Stimulated activated CD4-positive, alpha-beta T cell treated with anti-CD3 and anti-CD28 coated beads, Interleukin-1b, Interleukin-23, amount 100 ng/mL, for 24 hours (primary cell): Measurements from ENCODE around the gene RASA2.
"Not testable (repeated sequence)": the region's sequence is repeated elsewhere in the genome, so short reads cannot be mapped to it uniquely, and the experiment has no call there.

Experiments used
- DNase-seq, 4 experiments: peaks; one replicate each; pipeline ENCODE4 v3.0.0-alpha.2; 2020; ENCODE audit warnings: low read depth in 4 of 4, low spot score in 1 of 4

The RASA2 gene

DNA sequence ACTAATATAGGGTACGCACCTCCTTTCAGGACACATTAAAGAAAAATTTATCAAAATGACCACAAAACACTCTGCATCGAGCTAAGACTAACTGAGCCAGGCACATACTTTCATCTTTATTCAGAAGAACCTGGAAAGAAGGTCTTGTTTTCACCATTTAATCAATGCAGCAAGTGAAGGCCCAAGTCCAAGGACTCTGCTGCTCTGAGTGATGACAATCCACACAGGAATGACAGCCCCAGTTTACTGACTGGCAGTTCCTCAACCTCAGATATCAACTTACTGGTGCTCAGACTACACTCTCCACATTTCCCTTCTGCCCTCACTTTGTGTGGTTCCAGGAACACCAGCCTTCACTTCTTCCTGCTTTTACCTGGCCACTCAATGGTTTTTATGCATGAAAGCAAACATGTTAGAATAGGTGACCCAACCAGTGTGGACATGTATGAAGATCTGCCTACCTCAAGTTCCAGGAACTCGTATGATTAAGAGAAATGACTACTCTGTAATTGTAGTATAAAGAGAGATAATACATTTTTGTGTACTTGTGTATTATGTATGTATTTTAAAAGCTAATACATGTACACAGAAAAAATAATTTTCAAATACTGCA is 29.1 kb upstream of the RASA2 start:
- no peak for DNase-seq

DNA sequence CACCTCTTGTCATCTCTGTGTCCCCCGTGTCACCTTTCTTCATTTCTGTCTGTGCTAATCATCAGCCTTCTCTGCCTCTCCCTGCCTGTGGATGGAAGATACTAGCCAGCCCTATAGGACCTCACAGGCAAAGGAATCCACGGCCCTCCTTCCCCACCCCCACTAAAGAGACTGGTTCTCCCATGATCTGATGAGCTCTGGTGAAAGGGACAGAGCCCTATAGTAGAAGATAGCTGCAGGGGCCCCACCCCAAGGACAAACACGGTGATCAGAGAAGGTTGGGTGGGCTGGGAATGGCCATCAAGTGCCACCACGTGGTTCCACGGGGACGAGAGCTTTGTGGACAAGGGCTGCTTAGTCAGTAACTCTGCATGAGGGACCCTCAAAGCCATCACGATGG is 27.8 kb upstream of the RASA2 start:
- no peak for DNase-seq

GRCh38 chr3:141460097-141460704 is 26.6 kb upstream of the RASA2 start:
- peak; percentile 83 to 86 (median 84) for DNase-seq

DNA sequence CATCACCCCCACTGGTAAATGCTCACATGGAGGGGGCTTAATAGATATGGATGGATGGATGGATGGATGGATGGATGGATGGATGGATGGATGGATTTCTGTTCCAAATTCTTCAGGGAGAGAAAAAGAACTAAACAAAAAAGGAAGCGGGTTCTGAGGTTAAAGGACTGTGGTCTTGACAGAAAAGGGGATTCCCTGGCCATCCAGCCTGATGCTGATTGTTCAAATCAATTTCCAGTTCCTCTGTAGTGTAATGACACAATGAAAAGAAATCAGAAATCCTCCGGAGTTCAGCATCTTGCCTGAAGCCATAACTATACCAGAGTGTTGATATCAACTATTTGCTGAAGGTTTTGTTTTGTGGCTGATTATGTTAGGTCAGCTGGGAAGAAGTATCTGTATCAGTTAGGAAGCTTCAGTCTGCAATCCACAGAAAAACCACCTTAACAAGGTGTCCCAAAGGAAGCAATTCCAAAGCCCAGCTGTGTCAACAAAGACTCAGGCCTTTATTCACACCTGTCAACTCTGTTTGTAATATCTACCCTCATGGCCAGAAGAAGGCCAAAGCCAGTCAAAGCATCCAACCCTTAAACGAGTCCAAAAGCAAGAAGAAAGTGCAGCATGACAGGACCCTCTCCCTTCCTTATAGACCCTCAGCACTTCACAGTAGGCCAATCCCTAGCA is 24.5 kb upstream of the RASA2 start:
- no peak for DNase-seq

GRCh38 chr3:141465221-141465620 is 21.6 kb upstream of the RASA2 start:
- DNase-seq: no peak

- DNase-seq: no peak
Observed at GRCh38 chr3:141466633-141467169, 20.1 kb upstream of the RASA2 start.

GRCh38 chr3:141469720-141470119 is 17.1 kb upstream of the RASA2 start:
- no peak for DNase-seq

GRCh38 chr3:141471160-141471559 is 15.7 kb upstream of the RASA2 start:
- no peak for DNase-seq

- DNase-seq: no peak
Observed at GRCh38 chr3:141476033-141476432, 10.8 kb upstream of the RASA2 start.

GRCh38 chr3:141477224-141477623 is 9.6 kb upstream of the RASA2 start:
- no peak for DNase-seq

DNA sequence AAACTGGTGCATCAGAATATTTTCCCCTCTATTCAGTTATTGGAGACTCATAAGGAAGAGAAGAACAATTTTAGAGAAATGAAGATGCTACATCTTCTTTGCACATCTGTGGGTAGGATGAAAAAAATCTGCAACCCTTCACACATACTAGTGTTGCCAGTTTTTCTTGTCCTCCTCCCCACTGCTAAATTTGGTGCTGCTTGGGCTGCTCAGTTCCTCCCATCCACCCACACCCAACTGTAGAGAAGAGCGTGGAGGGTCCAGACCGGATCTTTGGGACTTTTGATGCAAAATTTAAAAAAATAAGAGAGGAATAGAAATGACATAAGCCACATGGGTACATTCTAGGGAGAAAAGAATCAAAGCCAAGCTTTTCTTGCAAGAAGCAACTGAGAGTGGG is 8.7 kb upstream of the RASA2 start:
- no peak for DNase-seq

GRCh38 chr3:141478840-141479239 is 8.0 kb upstream of the RASA2 start:
- DNase-seq: not testable (repeated sequence)

DNA sequence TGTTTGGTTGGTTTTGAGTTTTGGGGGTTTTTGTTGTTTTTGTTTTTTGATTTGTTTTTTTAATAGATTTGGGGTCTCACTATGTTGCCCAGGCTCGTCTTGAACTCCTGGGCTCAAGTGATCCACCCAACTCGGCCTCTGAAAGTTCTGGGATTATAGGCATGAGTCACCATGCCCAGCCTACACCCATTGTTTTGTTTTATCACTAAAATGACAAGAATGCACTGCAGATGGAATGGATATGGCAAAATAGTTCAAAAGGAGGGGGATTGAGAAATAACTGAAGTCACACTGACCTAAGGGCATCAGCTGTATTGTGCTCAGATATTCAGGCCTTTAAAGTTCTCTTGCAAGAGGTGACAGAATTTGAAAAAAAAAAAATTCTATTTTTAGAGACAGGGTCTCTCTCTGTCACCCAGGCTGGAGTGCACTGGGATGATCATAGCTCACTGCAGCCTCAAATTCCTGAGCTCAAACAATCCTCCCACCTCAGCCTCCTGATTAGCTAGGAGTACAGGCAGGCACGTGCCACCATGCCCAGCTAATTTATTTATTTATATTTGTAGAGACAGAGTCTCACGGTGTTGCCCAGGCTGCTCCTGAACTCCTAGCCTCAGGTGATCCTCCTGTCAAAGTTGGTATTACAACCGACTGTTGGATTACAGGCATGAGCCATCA is 4.4 kb upstream of the RASA2 start:
- DNase-seq: no peak

GRCh38 chr3:141484701-141485287 is 2.0 kb upstream of the RASA2 start:
- DNase-seq: no peak

GRCh38 chr3:141485641-141486495 is 959 bp upstream of the RASA2 start:
- no peak for DNase-seq

DNA sequence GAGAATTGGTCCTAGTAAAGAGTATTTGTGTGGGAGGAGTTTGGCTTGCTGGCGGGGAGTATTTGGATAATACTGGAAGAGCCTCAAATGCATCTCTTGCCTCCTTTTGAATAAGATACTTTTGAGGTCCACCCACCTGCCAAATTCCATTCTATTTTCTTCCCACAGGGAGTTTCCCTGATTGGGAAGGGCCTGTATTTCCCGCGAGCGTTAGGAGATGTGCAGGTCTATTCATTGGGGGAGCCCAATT is 406 bp upstream of the RASA2 start:
- DNase-seq: no peak

- peak; percentile 48 to 77 (median 68) for DNase-seq
Observed at GRCh38 chr3:141487521-141488252, 860 bp downstream of the RASA2 start.

DNA sequence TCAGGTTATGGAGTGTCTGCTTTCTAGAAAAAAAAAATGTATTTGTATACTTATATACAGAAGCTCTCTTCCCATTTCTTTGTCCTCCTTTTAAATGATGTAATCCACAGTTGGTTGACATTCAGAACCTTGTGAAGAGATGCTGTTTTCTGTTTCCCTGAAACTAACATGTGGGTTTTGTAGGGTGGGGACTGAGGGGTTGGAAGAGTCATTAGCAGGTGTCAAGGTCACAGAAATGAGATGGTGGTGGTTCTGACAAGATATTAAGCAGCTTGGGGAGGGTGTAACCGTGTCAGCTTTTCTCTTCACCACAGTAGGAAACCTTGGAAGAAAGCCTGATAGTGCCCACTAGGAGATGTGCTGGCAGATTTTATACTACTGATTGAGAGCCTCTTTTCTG is 2.4 kb downstream of the RASA2 start:
- DNase-seq: no peak

DNA sequence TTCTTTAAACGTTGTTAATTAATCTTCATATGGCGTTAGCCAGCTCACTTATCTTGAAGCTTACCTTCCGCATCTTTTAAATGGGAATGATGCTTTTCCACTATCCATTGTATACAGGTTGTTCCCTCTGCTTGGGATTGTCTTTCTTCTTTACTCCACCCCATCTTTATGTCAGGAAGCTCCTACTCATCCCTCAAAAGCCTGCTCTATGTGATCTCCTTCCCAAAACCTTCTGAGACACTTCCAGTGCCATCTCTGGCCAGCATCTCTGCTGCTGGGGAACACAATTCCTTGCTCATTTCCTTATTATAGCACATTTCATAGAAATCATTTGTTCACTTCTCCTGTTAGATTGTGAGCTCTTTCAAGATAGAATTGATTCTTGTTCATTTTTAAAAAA is 4.3 kb downstream of the RASA2 start:
- DNase-seq: no peak

DNA sequence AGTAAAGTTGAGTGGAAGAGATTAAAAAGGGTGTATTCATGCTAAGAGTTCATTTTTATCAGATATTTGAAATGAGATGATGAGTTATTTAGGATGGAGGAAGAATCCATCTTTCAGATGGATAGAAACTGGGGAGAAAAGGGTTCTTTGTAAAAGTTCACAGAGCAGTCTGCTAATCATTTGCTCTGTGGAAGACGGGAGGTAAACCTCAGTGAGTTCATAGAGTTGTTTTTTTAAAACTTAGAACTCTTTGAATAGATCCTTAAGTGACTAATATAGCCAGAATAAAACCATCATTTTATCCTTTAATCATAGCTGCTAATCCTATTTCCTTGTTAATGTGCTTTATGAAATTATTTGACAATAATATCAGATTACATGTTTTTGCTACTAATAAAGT is 5.1 kb downstream of the RASA2 start:
- DNase-seq: no peak
